ENCODE data around the gene NCKAP5L.

NCKAP5L gene

DNA sequence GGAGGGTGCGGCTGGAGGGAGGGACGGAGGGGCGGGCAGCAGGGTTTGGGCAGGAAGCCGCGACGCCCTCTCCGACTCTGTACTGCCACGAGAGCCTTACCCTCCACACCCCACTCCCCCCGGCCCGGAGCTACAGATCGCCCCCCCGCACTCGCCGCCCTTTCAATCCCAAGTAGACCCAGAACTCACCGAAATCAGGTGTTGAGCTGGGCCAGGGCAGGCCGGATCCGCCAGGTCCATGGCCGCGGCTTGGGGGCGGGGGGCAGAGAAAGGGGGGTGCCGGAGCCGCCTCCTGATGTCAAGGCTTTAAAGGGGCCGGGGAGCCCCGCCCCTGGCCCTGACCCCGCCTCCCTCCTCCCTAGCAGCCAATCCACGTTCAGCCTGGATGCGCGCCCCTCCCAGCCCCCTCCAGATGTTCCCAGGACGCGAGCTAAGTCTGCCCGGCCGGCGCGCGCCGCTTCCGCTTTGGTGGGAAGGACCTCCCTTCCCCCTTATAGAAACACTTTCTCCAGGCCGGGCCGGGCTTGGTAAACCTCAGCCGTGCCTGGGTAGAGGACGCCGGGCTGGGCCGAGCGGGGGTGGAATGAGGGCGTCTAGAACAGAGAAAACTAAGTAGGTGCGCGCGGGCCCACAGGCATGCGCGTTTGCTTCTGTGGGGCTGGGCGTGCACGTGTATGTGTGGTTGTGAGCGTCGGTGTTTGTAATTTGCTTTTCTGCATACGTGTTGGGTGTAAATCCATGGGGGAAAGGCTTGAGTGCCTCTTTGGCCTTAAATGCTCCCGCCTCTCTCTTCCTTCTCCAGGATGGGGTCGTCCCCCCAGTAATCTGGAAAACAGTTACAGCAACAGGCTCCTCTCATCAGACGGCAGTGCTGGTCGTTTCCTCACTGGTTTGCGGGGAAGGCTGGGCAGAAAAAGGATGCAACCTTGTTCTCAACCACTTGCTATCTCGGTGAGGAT lies at the start of gene NCKAP5L:
Gene NCKAP5L (minus strand): TSS at position 281 of the 959 bp plus-strand sequence. CDS start 24,369 bp downstream, outside the sequence.
- DNase-seq: peak; percentile 97

DNA sequence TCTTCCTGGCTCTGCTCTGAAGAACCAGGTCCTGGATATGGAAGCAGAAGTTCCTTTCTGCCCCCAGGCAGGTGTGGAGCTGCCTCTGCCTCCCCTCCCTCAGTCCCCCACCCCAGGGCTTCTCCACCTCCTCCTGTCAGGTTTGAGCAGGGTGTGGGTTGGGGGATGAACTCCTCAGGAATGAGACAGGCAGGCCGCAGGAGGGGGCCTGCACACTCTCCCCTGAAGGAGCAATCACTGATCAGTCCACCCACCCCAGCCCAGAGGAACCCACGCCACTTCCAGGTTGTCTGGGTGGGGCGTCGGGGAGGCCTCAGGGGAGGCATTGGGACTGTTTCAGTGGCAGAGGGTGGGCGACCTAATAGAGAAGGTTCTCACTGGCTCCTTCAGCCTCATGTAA lies 48.9 kb upstream of the NCKAP5L start:
- DNase-seq: no peak

DNA sequence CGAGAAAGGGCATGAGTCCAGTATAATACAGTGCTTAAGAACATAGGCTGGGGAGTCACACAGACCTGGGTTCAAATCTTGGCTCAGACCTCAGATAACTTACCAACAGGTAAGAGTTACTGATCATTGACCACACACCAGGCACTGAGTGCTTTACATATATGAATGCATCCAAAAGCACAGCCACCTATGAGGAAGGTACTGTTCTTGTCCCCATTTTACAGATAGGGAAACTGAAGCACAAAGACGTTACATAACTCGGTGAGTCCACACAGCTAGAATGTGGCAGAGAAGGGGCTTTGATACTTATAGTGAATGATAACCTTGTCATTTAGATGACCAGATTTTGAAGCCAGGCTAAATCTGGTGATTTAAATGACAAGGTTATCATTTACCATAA lies 47.9 kb upstream of the NCKAP5L start:
- DNase-seq: no peak

GRCh38 chr12:49875115-49875720 lies 47.0 kb upstream of the NCKAP5L start:
- no peak for DNase-seq

DNA sequence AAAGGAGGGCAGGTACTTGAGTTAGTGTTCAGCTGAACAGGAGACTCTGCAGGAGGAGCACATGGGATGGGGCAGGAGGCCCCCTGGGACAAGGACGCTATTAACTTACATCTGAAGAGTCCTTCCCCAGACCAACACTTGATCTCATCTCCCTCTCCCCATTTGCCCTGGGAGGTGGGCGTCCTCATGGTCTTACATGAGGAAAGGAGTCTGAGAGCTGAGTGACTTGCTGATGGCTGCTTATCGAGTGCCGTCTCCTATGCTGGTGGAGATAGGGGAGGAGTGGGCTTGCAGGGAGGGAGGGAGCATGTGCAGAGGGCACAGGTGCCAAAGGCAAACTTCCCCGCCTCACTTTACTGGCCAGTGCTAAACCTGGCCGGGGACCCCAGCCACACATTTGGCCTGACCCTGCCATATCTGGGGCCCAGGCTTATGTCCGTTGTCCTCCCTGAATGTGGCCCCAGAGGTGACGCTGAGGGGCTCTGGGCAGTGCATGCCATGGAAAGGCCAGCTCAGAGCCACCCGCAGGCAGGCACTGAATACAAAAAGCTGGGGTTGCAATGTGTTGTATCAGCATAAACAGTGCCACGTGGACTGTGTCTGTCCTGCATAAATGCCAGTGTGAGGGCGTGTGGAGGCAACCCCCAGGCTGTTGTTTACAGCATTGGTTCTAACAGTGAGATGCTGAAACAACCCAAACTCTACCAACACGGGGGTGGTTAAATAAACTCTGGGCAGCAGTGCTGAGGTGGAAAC lies 46.1 kb upstream of the NCKAP5L start:
- DNase-seq: no peak

GRCh38 chr12:49873361-49873934 lies 45.2 kb upstream of the NCKAP5L start:
- no peak for DNase-seq

- DNase-seq: peak; percentile 37
These were observed 44.6 kb upstream of the NCKAP5L start for GRCh38 chr12:49872781-49873181.

GRCh38 chr12:49872381-49872780 lies 44.2 kb upstream of the NCKAP5L start:
- DNase-seq: no peak

- peak; percentile 66 for DNase-seq
These were observed 43.6 kb upstream of the NCKAP5L start for GRCh38 chr12:49871811-49872251.

- no peak for DNase-seq
These were observed 43.0 kb upstream of the NCKAP5L start for GRCh38 chr12:49871263-49871561.

DNA sequence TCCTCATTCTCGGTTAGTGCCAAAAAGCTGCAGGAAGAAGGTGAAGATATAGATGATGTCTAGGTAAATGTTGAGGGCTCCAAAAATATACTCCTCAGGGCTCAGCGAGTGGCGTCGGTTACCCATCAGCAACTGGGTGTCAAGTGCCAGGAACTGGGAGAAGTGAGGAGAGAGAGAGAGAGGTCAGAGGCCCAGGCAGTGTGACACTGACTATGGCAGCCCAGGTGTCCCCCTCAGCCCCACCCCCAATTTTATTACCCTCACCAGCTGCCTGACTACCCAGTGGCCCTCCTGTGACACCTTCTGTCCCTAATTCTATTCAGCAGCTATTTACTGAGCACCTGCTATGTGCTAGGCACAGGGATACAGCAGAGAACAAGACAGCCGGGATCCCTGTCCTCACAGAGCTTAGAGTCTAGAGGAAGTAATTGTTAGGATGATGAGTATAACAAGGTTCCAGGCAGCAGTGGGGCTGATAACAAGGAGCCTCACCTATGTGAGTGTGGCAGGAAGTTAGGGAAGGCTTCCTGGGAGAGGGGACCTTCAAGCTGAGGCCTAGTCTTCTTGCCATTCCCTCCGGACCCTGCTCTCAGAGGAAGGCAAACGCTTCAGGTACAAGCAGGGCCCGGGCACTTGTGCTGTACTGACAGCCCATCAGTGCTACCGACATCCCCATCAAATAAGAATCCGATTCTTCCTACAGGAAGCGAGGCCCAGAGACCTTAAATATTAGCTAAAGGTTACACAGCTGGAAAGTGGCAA lies 42.5 kb upstream of the NCKAP5L start:
- DNase-seq: no peak

DNA sequence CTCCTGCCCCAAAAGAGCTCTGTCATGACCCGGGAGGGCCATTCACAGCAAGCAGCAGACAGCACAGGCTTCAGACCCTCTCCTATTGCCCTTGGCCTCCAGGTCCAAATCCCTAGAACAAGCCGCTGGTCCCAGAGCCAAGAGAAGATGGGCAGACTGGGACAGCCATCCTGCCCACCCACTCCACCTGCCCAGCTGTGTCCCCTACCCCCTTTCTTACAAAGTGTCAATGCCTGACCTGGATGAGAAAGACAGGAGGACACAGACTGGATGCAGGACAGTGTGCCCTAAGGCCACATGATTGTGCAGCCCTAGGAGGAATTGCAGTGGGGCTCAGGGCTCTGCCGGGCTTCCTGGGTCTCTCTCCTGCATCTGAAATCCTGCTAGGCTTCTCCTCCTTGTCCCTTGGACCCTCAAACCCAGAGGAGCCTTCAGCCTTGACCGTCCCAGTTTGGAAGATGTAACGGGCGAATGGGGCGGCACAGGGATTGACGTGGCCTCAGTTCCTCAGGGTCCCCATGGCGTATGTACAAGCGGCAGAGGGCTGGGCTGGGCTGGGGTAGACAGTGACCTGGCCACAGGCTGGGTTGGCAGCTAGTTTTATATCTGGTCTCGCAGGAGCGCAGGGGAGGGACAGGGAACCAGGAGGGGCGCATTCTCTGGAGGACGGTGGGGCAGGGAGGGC lies 41.7 kb upstream of the NCKAP5L start:
- no peak for DNase-seq

DNA sequence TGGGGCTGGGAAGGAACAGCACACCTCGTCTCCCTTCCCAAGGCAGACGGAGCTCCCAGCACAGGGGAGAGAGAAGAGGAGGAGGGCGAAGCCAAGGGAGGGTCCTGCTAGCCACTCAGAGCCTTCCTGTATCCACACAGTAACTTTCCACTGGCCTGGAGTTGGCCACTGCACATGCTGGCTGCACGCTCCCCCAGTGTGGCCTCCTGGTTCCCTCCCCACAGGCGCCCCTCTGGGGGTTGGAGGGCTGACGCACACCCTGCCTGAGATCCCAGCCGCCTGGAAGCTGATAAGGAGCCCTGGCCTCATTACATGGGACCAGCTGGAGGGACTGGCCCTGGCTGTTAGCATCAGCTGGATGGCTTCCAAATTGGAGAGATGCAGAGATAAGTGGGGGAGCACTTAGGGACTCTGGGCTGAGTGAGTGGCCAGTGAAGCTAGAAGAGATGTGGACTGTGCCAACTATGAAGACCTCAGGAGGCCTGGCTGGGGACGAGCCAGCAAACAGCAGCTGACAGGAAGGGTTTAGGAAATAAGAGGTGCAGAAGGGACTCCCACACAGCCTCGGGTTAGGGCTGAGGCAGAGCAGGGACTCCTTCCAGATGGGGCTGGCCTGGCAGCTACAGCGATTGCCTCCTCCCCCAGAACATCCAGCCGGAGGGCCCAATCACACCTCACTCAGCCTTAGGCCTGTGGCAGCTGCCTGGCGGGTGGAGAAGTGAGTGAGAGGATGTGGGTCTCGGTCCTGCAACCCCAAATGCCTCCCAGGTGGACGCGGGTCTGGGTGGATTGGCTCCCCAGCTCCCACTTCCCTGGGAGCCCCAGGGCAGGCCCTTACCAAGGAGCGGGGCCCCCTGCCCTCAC lies 41.0 kb upstream of the NCKAP5L start:
- peak; percentile 93 for DNase-seq

DNA sequence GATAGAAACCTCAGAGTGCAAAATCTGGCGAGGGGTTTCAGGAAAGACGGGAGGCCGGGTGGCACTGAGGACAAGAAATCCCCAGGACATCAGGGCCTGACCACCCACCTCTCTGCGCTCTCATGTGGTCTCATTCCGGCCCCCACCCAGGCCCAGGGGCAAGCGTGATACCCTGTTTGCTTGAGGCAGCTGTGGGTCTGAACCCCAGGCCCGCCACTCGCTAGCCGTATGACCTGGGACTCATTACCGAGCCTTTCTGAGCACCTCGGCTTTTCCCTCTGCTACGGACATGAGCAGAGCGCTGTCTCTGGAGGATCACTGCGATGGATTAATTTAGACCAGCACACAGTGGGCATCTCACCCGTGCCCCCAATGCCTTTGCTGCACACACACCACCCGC lies 40.2 kb upstream of the NCKAP5L start:
- DNase-seq: no peak

- no peak for DNase-seq
These were observed 39.5 kb upstream of the NCKAP5L start for GRCh38 chr12:49867570-49868341.

GRCh38 chr12:49866859-49867569 lies 38.8 kb upstream of the NCKAP5L start:
- peak; percentile 53 for DNase-seq

DNA sequence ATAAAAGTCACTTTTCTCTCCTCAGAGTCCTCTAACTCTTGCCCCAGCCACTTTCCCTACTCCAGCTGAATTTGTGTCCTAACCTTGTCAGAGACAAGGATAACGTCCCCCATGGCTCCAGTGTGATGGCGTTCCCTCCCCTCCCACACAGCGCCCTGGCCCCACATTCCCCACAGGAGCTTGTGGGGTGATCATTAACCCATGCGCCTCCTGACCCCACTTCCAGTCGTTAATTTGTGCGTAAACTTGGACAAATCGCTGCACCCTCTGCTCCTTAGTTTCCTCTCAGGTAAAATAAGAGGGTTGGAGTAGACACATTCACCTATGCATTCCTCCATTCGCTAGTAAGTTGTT lies 37.5 kb upstream of the NCKAP5L start:
- DNase-seq: no peak

DNA sequence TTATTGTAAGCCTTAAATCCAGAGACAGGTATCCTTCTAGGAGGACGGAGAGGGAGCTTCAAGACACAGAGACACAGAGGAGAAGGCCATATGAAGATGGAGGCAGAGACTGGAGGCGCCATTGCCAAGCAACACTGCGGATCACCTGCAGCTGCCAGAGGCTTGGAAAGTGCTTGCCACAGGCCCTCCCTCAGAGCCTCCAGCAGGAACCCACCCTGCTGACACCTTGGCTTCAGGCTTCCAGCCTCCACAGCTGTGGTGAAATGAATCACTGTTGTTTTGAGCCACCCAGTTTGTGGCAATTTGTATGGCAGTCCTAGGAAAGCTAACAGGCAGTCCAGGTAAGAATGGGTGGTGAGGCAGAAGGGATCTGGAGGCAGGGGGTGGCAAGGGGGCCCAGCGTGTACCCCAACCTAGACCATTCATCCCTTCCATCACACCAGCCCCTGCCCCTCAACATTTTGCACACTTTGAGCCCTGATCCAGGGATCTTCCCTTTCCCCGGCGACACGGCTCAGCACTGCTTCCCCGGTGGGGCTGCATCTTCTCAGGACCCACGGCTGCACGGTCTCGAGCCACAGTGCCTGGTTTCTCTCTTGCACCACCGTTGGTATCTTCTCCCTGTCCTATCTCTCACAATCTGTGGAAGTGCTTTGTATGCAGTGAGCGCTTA lies 37.0 kb upstream of the NCKAP5L start:
- no peak for DNase-seq

GRCh38 chr12:49864798-49865090 lies 36.5 kb upstream of the NCKAP5L start:
- no peak for DNase-seq
